ENCODE measurements around the gene ADAMTS10.
"Not testable (repeated sequence)": the region's sequence is repeated elsewhere in the genome, so short reads cannot be mapped to it uniquely, and the experiment has no call there.

The ADAMTS10 gene

DNA sequence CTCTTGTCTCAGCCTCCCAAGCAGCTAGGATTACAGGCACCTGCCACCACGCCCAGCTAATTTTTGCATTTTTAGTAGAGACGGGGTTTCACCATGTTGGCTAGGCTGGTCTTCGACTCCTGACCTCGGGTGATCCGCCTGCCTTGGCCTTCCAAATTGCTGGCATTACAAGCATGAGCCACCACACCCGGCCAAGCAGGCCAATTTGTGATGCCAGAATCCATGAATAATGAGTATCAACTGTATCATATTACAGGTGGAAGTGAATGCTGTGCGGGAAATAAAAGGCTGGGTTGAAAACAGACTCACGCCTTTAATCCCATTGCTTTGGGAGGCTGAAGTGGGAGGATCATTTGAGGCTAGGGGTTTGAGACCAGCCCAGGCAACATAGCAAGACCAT is 16.3 kb upstream of the ADAMTS10 start:
- no peak for DNase-seq (ENCODE audit: low read depth, low spot score)

DNA sequence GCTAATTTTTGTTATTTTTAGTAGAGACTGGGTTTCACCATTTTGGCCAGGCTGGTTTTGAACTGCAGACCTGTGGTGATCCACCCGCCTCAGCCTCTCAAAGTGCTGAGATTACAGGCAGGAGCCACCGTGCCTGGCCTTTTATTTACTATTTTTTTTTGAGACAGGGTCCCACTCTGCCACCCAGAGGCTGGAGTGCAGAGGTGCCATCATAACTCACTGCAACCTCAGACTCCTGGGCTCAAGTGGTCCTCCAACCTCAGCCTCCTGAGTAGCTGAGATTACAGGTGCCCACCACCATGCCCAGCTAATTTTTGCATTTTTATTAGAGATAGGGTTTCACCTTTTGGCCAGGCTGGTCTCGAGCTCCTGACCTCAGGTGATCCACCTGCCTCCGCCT is 12.4 kb upstream of the ADAMTS10 start:
- not testable (repeated sequence) for DNase-seq (ENCODE audit: low read depth, low spot score)

DNA sequence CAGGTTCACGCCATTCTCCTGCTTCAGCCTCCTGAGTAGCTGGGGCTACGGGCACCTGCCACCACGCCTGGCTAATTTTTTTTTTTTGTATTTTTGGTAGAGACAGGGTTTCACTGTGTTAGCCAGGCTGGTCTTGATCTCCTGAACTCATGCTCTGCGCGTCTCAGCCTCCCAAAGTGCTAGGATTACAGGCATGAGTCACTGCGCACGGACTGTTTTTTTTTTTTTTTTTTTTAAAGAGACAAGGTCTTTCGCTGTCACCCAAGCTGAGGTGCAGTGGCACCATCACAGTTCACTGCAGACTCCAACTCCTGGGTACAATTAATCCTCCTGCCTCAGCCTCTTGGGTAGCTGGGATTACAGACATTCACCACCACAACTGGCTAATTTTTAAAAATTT is 8.2 kb upstream of the ADAMTS10 start:
- DNase-seq (ENCODE audit: low read depth, low spot score) = no peak

DNA sequence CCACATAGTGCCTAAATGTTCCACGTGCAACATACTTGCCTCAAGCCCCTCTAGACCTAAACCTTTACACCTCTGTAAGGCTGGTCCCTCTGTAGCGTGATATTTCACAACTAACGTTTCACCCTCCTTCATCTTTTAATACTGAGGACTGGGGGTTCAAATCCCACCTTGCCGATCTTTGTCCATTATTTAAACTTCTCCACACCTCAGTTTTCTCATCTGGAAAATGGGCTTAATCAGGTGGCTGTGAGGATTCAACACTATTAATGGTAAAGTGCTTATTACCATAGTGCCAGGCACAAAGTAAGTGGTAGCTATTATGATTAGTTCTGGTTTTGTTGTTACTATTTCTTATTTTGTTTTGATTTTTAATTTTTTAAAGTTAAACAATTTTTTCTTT is 7.5 kb upstream of the ADAMTS10 start:
- no peak for DNase-seq (ENCODE audit: low read depth, low spot score)

DNA sequence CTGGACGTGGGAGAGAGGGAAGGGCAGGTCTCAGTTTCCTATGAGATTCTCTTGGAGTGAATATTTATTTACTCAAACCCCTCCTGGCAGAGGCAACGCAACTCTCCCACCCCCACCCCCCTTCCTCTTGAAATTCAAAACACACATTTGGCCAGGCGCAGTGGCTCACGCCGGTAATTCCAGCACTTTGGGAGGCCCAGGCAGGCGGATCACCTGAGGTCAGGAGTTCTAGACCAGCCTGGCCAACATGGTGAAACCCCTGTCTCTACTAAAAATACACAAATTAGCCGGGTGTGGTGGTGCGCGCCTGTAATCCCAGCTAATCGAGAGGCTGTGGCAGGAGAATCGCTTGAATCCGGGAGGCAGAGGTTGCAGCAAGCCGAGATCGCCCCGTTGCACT is 6.8 kb upstream of the ADAMTS10 start:
- not testable (repeated sequence) for DNase-seq (ENCODE audit: low read depth, low spot score)

DNA sequence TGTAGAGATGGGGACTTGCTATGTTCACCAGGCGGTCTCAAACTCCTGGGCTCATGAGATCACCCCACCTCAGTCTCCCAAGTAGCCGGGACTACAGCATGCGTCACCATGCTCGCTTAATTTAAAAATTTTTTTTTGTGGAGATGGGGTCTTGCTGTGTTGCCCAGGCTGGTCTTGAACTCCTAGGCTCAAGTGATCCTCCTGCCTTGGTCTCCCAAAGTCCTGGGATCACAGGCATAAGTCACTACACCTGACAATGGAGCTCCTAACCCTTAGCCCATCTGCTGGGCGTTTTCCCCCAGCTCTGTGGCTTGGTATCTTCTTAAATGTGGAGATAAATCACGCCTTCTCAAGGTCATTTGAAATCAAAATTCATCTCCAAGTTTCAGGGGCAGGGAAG is 6.3 kb upstream of the ADAMTS10 start:
- DNase-seq (ENCODE audit: low read depth, low spot score) = no peak

DNA sequence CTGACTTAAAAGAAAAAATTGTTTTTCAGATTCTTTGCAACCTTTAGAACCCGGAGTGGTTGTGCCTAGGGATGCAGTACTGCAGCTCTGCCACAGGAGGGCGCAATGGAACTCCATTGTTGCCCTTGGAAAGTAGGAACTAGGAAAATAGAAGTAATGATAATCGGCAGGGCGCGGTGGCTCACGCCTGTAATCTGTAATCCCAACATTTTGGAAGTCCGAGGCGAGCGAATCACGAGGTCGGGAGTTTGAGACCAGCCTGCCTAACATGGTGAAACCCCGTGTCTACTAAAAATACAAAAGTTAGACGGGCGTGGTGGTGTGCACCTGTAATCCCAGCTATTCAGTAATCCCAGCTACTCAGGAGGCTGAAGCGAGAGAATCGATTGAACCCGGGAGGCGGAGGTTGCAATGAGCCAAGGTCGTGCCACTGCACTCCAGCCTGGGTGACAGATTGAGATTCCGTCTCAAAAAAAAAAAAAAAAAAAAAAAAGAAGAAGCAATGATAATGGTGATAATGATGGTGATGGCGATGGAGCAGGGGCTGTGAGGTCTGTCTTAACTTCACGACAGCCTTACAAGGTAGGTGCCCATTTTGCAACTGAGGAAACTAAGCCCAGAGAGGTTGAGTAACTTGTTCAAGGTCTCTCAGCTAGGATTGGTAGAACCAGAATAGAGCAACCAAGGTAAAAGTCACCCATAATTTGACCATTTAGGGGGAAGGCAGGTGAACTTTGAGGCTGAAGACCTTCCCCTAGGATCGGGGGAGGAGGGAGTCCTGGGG is 5.5 kb upstream of the ADAMTS10 start:
- DNase-seq (ENCODE audit: low read depth, low spot score) = no peak

DNA sequence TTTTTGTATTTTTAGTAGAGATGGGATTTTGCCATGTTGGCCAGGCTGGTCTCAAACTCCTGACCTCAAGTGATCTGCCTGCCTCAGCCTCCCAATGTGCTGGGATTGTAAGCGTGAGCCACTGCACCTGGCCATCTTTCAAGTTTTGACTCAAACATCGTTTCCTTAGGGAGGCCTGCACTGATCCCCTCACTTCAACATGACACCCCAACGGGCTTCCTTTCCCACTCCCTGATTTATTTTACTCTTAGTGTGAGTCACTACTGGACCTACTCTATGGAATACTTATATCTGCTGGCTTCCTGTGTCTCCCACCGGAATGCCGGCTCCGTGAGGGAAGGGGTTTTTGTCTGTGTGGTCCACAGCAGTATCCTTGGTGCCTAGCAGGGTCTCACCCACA is 4.5 kb upstream of the ADAMTS10 start:
- no peak for DNase-seq (ENCODE audit: low read depth, low spot score)

DNA sequence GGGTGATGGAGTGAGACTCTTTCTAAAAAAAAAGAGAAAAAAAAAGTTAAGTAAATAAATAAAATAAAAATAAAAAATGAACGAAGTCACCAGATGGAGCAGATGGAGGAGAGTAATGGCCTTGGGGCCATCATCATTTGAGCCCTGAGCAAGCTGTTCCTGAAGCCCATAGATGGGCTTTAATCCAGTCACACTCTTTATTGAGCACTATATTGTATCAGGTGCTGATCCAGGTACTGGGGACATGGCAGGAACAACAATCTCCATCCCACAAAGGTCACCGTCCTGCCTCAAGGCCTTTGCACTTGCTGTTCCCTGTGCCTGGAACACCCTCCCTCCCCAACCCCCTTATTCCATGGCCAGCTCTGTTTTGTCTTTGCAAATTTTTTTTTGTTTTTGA is 3.9 kb upstream of the ADAMTS10 start:
- no peak for DNase-seq (ENCODE audit: low read depth, low spot score)

DNA sequence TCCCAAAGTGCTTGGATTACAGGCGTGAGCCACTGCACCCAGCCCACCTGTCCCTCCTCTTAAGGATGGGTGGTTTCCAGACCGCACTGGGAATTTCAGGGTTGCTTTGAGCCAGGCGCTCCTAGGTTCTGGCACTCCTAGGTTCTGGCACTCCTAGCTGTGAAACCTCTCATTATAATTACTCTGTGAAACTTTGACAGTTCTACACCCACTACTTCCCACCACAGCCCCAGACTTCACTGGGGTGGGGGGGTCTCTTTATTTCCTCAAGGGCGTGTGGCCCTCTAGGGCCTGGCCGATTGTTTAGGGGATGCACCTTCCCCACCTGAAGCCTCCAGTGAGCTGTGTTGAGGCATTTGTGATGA is 2.3 kb upstream of the ADAMTS10 start:
- no peak for DNase-seq (ENCODE audit: low read depth, low spot score)

DNA sequence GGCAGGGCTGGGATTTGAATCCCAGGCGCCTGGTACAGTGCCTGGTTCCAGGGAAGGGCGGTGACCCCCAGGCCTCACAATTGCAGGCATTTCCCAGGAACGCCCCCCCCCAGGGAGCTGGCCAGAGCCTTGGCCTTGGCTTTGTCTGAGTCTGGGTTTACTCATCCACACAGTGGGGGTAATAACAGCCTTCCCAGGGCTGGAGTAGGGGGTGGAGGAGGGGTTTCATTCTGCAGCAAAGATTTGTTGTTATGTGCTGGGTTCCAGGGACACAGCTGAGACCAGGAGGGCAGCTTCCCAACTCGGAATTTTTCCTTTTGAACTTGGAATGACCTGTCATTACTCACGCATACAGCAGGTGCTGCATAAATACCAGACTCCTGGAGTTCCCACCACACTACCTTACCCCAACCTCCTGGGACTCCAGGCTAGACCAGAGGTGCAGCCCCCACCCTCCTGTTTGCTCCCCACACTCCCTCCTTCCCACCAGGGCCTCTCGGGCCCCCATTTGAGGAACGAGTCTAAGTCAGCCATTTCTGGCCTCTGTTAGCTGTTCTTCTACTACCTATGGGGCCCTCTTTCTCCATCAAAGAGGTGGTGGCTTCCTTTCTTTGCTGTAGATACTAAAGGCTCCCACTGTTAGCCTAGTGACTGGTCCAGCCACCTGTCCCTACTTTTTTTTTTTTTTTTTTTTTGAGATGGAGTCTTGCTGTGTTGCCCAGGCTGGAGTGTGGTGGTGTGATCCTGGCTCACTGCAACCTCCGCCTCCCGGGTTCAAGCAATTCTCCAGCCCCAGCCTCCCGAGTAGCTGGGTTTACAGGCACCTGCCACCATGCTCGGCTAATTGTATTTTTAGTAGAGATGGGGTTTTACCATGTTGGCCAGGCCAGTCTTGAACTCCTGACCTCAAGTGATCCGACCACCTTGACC is 1.6 kb upstream of the ADAMTS10 start:
- DNase-seq (ENCODE audit: low read depth, low spot score) = peak; percentile 88

DNA sequence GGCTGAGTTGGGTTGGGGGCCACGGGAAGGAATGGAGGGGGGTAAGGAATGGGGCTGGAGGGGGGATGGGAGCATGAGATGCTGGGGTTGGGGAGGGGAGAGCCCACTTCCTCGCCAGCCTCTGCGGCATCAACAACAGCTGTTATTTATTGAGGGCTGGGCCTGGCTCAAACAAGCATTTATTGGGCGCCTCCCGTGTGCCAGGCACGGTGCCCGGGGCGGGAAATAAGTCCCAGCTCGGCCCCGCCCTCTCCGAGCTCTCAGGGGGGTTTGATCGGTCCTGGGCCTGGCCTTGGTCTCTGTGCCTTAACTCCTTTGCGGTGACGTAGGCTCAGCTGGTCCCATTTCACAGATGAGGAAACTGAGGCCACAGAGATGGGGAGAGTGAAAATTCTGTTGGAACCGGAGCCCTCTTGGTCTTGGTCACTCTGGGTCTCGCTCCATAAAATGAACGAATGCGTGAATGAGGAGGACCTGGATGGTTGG is 919 bp upstream of the ADAMTS10 start:
- DNase-seq (ENCODE audit: low read depth, low spot score) = no peak

DNA sequence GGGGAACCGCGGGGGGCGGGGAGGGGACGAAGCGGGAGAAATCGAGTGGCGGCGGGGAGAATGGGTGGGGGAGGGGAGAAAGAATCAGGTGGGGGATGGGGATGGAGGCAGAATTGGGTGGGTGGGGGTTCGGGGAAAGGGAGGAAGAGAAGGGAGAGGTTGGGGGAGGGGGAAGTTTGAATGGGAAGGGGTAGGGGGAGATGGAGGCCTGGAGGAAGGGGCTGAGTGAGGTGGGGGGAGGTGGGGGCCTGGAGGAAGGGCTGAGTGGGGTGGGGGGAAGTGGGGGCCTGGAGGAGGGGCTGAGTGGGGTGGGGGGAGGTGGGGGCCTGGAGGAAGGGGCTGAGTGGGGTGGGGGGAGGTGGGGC is 403 bp upstream of the ADAMTS10 start:
- no peak for DNase-seq (ENCODE audit: low read depth, low spot score)

DNA sequence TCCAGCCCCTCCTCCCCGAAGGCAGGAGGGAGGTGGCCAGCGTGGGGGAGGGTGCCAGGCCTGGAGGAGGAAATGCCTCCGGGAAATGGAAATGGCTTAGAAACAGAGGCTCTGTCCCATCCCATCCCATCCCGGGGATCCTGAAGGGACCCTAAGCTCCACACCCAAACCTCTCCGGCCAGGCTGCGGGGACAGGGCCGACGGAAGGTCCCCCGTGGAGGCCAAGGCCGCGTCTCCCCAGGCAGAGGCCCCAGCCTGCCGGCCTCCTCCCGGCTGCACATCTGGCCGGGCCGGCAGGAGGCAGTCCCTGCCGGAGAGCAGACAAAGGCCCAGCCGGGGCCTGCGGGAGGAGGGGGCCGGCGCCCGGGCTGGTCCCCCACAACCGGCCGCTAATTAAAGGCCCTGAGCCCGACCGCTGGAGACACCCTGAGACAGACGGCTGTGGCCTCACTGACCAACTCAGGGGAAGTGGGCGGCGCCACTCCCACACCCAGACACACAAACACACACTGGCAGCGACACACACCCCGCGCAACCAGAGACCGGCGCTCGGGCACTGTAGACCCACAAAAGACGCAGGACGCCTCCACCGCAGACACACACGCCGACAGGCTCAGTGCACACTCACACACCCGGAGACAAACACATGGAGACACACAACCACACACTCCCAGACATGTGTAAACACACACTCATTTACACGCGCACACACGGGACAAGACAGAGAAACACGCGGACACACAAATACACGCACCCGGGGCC is 1.1 kb downstream of the ADAMTS10 start:
- DNase-seq (ENCODE audit: low read depth, low spot score) = no peak

DNA sequence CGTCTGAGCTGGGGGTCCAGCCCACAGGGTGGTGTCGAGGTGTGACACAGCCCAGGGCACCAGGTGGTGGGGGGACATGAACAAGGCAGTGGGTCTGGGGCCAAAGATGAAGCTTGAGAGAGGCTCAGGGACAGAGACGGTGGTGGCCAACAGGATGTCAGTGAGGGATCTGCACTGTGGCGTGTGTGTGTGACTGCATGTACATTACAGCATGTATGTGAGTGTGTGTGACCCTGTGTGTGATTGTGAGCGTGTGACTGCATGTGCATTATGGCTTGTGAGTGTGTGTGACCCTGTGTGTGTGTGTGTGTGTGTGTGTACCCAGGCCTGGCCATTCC is 1.6 kb downstream of the ADAMTS10 start:
- DNase-seq (ENCODE audit: low read depth, low spot score) = no peak

DNA sequence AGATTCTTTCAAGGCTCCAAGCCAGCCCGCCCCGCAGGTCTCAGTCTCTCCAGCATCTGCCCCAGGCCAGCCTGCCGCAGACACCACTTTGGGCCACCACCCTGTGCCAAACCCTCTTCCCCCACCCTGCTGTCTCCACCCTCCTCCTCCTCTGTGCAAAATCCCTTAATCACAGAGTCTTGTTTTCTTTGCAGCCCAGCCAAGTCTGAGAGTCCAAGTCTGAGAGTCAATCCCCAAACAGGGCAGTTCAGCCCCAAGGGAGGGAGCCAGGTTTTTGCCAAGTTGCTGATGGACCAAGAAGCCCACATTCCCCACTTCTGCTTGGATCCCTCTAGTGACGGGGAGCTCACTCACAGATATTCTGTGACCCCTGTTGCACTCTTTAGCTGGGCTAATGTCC is 3.1 kb downstream of the ADAMTS10 start:
- no peak for DNase-seq (ENCODE audit: low read depth, low spot score)

DNA sequence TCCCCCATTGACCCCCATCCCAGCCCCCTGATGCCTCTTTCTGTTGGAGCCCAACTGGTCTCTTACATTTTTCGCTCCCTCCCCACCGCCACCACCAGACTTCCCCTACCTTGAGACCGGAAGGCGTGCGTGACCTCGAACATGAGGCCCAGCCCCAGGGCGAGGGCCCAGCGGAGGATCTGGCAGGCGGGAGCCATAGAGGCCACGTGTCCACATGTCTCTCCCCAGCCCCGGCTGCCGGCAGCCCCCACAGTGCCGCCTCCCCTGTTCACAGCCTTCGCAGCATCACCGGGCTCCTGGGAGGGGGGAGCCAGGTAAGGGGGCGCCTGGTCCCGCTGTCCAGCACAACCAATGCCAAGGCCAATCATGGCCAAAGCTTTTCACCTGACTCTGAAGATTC is 5.0 kb downstream of the ADAMTS10 start:
- no peak for DNase-seq (ENCODE audit: low read depth, low spot score)

DNA sequence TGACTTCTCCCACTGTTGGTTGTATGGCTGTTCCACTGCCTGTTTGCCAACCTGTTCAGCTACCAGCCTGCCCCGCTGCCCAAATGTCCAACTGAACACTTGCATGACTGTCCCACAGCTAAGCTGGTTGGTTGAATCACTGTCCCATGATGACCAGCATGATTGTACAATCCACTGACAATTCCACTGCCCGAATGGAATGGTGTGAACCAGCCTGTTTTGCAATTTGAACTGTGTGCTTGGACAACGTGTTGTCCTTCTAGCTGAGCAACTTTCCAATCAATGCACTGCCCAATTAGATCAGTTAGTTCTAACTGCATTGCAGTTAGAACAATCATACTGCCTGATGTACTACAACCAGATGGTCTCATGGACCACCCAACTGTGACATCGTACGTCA is 8.7 kb downstream of the ADAMTS10 start:
- no peak for DNase-seq (ENCODE audit: low read depth, low spot score)

DNA sequence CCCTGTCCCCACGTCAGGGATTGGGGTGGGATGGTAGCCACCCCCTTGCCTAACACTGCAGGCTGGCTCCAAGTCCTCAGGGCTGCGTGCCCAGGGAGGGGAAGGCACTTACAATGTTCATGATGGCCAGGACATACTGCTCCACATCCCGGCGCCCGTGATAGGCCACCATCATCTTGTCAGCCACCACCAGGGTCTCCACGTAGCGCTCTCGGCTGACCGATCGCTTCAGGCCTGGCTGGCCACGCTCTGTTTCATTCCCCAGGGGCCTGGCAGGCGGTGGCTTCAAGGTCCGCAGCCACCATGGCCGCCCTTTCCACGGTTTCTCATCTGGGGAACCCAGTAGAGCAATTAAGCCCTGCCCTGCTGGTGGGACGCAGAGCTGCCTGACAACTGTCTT is 9.7 kb downstream of the ADAMTS10 start:
- no peak for DNase-seq (ENCODE audit: low read depth, low spot score)

DNA sequence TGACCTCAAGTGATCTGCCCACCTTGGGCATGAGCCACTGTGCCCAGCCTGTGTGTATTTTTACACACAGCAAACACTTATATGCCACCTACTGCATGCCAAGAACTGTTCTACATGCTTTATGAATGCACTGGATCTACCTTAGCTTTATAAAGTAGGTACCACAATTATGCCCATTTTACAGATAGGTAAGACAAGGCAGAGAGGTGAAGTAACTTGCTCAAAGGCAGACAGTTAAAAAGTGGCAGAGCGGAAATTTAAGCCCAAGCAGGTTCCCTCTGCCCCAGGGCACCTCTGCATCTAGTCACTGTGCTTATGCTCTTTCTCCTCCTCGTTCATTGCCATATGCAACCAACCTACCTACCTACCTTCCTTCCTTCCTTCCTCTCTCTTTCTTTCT is 10.5 kb downstream of the ADAMTS10 start:
- no peak for DNase-seq (ENCODE audit: low read depth, low spot score)

DNA sequence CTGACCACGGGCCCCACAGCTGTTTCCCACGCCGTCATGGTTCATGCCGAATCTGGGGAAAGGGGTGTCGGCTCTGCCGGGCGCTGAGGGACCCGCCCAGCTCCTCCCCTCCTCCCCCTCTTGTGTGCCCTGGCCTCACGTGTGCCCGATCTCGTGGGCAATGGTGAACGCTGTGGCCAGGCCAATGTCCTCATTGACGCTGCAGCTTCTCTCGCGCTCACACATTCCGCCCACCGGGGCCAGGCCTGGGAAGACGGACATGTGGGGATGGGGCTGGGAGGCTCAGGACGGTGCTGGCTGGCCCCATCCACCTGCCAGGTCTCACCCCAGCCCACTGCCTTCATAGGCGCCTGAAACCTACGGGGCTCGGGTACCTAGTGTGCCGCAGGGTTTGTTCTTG is 14.3 kb downstream of the ADAMTS10 start:
- no peak for DNase-seq (ENCODE audit: low read depth, low spot score)

DNA sequence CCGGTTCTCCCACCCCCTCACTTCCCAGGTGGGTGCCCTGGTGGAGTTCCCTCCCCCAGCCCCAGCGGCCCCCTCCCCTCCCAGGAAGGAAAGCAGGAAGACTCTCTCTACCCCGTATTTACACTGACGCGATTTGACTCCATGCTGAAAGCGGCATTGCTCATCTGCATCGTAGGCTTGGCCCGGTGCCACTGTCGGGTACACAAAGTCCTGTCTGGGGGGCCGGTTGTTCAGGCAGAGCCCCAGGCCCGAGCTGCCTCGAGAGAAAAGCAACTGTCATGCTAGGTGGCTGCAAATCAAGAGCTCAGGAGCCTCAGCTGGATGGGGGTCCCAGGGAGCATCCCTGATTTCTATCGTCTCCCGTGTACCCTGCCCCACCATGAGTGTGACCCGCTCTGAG is 14.9 kb downstream of the ADAMTS10 start:
- no peak for DNase-seq (ENCODE audit: low read depth, low spot score)

All from smooth muscle cell of the brain vasculature (primary cell).